ENCODE results near the gene THAP12. TPM values are rescaled to one million over a fixed set of nuclear protein-coding genes. Genes with fewer than 3 reads are reported as not detected.

The THAP12 gene
- total and polyA plus RNA-seq, 2 of the 13 experiments (the other 11 are each of a cell fraction or from before 2014, with no cell fraction given) = 18.8 to 51.3 TPM

DNA sequence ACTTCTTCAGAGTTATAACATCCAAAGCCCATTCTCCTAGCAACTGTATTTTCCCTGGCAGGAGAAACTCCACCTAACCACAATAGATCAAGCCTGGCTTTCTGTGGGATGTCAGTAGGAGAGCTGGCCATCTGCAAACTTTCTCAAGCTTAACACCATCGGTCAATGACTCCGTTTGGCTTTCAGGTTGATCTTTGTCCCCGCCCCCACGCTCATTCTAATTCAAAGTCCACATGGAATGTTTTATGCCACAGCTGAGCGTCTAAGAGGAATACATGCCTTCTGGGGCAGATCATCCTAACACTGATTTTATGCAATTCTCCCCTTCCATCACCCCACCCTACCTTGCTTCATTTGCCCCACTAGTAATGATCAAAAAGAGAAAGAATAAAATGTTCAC is 5.0 kb upstream of the THAP12 start (continued):
- TF ChIP-seq KLF12 (CRISPR knock-in tag; IDR thresholded peaks at IDR 0.05; ENCODE audit: borderline replicate concordance) (no peak), FOXA3 (CRISPR knock-in tag; IDR thresholded peaks at IDR 0.05) (peak; percentile 35; the same call in 1 of the 2 replicates), FOSL2 (CRISPR knock-in tag; IDR thresholded peaks at IDR 0.05) (peak; percentile 52; the same call in 1 of the 2 replicates), PITX1 (CRISPR knock-in tag; IDR thresholded peaks at IDR 0.05) (peak; percentile 18; the same call in 1 of the 2 replicates), MIER3 (CRISPR knock-in tag; IDR thresholded peaks at IDR 0.05; ENCODE audit: borderline replicate concordance) (0 out of 2 replicates have a peak, but pooled peaks have one; percentile 24), RXRB (CRISPR knock-in tag; IDR thresholded peaks at IDR 0.05; ENCODE audit: borderline replicate concordance) (peak; percentile 54), ZKSCAN5 (CRISPR knock-in tag; IDR thresholded peaks at IDR 0.05) (no peak), ZFP91 (CRISPR knock-in tag; IDR thresholded peaks at IDR 0.05; ENCODE audit: borderline replicate concordance) (no peak), RBAK (CRISPR knock-in tag; IDR thresholded peaks at IDR 0.05) (no peak), CBX2 (IDR thresholded peaks at IDR 0.05; ENCODE audit: low read depth, low read length) (no peak), CBX2 (CRISPR knock-in tag; IDR thresholded peaks at IDR 0.05; ENCODE audit: low read depth) (no peak), REPIN1 (CRISPR knock-in tag; IDR thresholded peaks at IDR 0.05; ENCODE audit: borderline replicate concordance, low read depth) (no peak), SKI (IDR thresholded peaks at IDR 0.05; ENCODE audit: partially characterized antibody) (peak; percentile 36), ZNF644 (CRISPR knock-in tag; IDR thresholded peaks at IDR 0.05; ENCODE audit: low read depth) (peak; percentile 80), CBFB (CRISPR knock-in tag; IDR thresholded peaks at IDR 0.05) (no peak), KLF15 (CRISPR knock-in tag; IDR thresholded peaks at IDR 0.05; ENCODE audit: borderline replicate concordance) (no peak), FOXM1 (CRISPR knock-in tag; IDR thresholded peaks at IDR 0.05) (no peak)
- TF ChIP-seq, protein P1, sequence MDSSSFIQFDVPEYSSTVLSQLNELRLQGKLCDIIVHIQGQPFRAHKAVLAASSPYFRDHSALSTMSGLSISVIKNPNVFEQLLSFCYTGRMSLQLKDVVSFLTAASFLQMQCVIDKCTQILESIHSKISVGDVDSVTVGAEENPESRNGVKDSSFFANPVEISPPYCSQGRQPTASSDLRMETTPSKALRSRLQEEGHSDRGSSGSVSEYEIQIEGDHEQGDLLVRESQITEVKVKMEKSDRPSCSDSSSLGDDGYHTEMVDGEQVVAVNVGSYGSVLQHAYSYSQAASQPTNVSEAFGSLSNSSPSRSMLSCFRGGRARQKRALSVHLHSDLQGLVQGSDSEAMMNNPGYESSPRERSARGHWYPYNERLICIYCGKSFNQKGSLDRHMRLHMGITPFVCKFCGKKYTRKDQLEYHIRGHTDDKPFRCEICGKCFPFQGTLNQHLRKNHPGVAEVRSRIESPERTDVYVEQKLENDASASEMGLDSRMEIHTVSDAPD (CRISPR knock-in tag; IDR thresholded peaks at IDR 0.05) = no peak
- TF ChIP-seq, protein P2, sequence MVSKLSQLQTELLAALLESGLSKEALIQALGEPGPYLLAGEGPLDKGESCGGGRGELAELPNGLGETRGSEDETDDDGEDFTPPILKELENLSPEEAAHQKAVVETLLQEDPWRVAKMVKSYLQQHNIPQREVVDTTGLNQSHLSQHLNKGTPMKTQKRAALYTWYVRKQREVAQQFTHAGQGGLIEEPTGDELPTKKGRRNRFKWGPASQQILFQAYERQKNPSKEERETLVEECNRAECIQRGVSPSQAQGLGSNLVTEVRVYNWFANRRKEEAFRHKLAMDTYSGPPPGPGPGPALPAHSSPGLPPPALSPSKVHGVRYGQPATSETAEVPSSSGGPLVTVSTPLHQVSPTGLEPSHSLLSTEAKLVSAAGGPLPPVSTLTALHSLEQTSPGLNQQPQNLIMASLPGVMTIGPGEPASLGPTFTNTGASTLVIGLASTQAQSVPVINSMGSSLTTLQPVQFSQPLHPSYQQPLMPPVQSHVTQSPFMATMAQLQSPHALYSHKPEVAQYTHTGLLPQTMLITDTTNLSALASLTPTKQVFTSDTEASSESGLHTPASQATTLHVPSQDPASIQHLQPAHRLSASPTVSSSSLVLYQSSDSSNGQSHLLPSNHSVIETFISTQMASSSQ (IDR thresholded peaks at IDR 0.05; ENCODE audit: low read depth) = no peak
- TF ChIP-seq, protein P2 (CRISPR knock-in tag; IDR thresholded peaks at IDR 0.05; ENCODE audit: borderline replicate concordance) = no peak
- TF ChIP-seq, protein P3, sequence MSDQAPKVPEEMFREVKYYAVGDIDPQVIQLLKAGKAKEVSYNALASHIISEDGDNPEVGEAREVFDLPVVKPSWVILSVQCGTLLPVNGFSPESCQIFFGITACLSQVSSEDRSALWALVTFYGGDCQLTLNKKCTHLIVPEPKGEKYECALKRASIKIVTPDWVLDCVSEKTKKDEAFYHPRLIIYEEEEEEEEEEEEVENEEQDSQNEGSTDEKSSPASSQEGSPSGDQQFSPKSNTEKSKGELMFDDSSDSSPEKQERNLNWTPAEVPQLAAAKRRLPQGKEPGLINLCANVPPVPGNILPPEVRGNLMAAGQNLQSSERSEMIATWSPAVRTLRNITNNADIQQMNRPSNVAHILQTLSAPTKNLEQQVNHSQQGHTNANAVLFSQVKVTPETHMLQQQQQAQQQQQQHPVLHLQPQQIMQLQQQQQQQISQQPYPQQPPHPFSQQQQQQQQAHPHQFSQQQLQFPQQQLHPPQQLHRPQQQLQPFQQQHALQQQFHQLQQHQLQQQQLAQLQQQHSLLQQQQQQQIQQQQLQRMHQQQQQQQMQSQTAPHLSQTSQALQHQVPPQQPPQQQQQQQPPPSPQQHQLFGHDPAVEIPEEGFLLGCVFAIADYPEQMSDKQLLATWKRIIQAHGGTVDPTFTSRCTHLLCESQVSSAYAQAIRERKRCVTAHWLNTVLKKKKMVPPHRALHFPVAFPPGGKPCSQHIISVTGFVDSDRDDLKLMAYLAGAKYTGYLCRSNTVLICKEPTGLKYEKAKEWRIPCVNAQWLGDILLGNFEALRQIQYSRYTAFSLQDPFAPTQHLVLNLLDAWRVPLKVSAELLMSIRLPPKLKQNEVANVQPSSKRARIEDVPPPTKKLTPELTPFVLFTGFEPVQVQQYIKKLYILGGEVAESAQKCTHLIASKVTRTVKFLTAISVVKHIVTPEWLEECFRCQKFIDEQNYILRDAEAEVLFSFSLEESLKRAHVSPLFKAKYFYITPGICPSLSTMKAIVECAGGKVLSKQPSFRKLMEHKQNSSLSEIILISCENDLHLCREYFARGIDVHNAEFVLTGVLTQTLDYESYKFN (CRISPR knock-in tag; conservative IDR thresholded peaks at IDR 0.05) = peak; percentile 87

Data from HepG2 (cell line).